WI38 (cell line): ENCODE results near the gene MYOCD.
A peak's percentile ranks its signal among the peaks of the same experiment; 100 is the strongest.

Experiments
- H3K4me3 ChIP-seq: 2 replicates; pipeline ENCODE4 v1.5.1; 2011; ENCODE audit warnings: low read depth, mild to moderate bottlenecking, control low read depth, low read length
- CTCF ChIP-seq: IDR thresholded peaks from 2 replicates; pipeline ENCODE4 v1.5.1; 2012; ENCODE audit warnings: low read depth, mild to moderate bottlenecking, control low read depth, low read length

Gene MYOCD

GRCh38 chr17:12768255-12768654 lies 102.6 kb downstream of the MYOCD start:
- no peak overlapping the region for H3K4me3 ChIP-seq
- no peak for TF ChIP-seq CTCF

- no peak overlapping the region for H3K4me3 ChIP-seq
- TF ChIP-seq CTCF, result no peak
Measured at GRCh38 chr17:12769981-12770380, 104.3 kb downstream of the MYOCD start.

- TF ChIP-seq CTCF, result no peak
- H3K4me3 ChIP-seq, result no peak overlapping the region
Measured at GRCh38 chr17:12773153-12773552, 107.5 kb downstream of the MYOCD start.

- H3K4me3 ChIP-seq, result peak overlapping the region; percentile 63
- TF ChIP-seq CTCF, result no peak
Measured at GRCh38 chr17:12789075-12789480, 123.4 kb downstream of the MYOCD start.

- no peak for TF ChIP-seq CTCF
- H3K4me3 ChIP-seq, result peak within 1 kb of the TSS; percentile 63
Measured at GRCh38 chr17:12789481-12790248, 124.0 kb downstream of the MYOCD start, which contains the start of gene ARHGAP44. ARHGAP44 (plus strand) TSS chr17:12789498; CDS start chr17:12789839, 341 bp downstream.

- H3K4me3 ChIP-seq, result peak overlapping the region; percentile 63; the same call in 1 of the 2 replicates
Measured at GRCh38 chr17:12790249-12791106, 124.8 kb downstream of the MYOCD start.

More at GRCh38 chr17:12790249-12791106, 124.8 kb downstream of the MYOCD start:
- TF ChIP-seq CTCF, result no peak
